HepG2 (cell line): Measurements from ENCODE around the gene RAC2. TPM values are rescaled to one million over a fixed set of nuclear protein-coding genes. Genes with fewer than 3 reads are reported as not detected.

Source experiments
- ASH2L ChIP-seq: fragments of 300-600, 200-600 bp; sonication (generic); IDR thresholded peaks from 2 replicates; pipeline ENCODE4 v1.7.0; 2017; ENCODE audit warnings: low read depth, mild to moderate bottlenecking, moderate library complexity, mixed read lengths, low read length; ENCODE audit not compliant: insufficient read length
- ESRRA ChIP-seq: sonication (generic); formaldehyde crosslinking; IDR thresholded peaks from 2 replicates; pipeline ENCODE4 v1.5.1; 2020; ENCODE audit warnings: mild to moderate bottlenecking, low read depth, missing genetic modification reagents
- KAT2B ChIP-seq: fragments of 150-350 bp; IDR thresholded peaks from 2 replicates; pipeline ENCODE4 v1.6.1; 2014; ENCODE audit warnings: low read depth, low read length, borderline replicate concordance
- LCORL ChIP-seq, 2 experiments: fragments of 450-650 bp in 1 of 2; sonication (generic) in 1 of 2; formaldehyde crosslinking in 1 of 2; IDR thresholded peaks; 2 replicates each; pipeline versions ENCODE4 v1.5.0 to v1.6.1; 2017 to 2020; ENCODE audit warnings: antibody characterized with exemption in 1 of 2, missing genetic modification reagents in 1 of 2
- MTA1 ChIP-seq: sonication (generic); formaldehyde crosslinking; IDR thresholded peaks from 2 replicates; pipeline ENCODE4 v1.4.0; 2020; ENCODE audit warnings: missing genetic modification reagents, mild to moderate bottlenecking, borderline replicate concordance
- RARA ChIP-seq: IDR thresholded peaks from 2 replicates; pipeline ENCODE4 v1.6.1; 2016; ENCODE audit warnings: missing genetic modification reagents, missing compliant biosample characterization
- SKI ChIP-seq: fragments of 450-650 bp; IDR thresholded peaks from one replicate; pipeline ENCODE4 v1.6.1; 2018; ENCODE audit warnings: mild to moderate bottlenecking; ENCODE audit not compliant: partially characterized antibody
- ZNF121 ChIP-seq: sonication (generic); formaldehyde crosslinking; IDR thresholded peaks from 2 replicates; pipeline ENCODE4 v1.5.0; 2020; ENCODE audit warnings: mild to moderate bottlenecking, missing genetic modification reagents
- ZNF225 ChIP-seq: sonication (generic); formaldehyde crosslinking; IDR thresholded peaks from 2 replicates; pipeline ENCODE4 v1.4.0; 2020; ENCODE audit warnings: mild to moderate bottlenecking, missing genetic modification reagents
- ZNF33A ChIP-seq: sonication (generic); formaldehyde crosslinking; IDR thresholded peaks from 2 replicates; pipeline ENCODE4 v1.5.1; 2020; ENCODE audit warnings: missing genetic modification reagents, mild to moderate bottlenecking, moderate library complexity, borderline replicate concordance
- polyA plus RNA-seq, 8 experiments: library from polyadenylated mRNA; depleted of rRNA in 3 of 8; stranded (reverse) in 7 of 8; unstranded in 1 of 8; fragments of >200 nt; fragmentation: Illumina TruSeq in 4 of 8; extraction: Trizol in 4 of 8; gene quantifications; 2 replicates each; pipeline versions ENCODE4 v1.2.1 to v1.2.3, GENCODE V29; 2011 to 2016; ENCODE audit warnings: low read depth in 4 of 8, missing spikeins in 1 of 8, mixed read lengths in 1 of 8; ENCODE audit not compliant: insufficient read depth in 1 of 8
- total RNA-seq, 5 experiments: library from RNA; depleted of rRNA; stranded (reverse); fragments of >200 nt; fragmentation: Illumina TruSeq; extraction: Trizol; gene quantifications; 2 replicates each; pipeline ENCODE4 v1.2.3, GENCODE V29; 2016; ENCODE audit warnings: low read depth in 1 of 5
- TF ChIP-seq, protein P1 (sequence below), 2 experiments: fragments of 450-650 bp in 1 of 2; sonication (generic) in 1 of 2; formaldehyde crosslinking in 1 of 2; IDR thresholded peaks; 2 replicates each; pipeline versions ENCODE4 v1.6.1 to v1.8.0; 2016 to 2022; ENCODE audit warnings: antibody characterized with exemption in 1 of 2, mild to moderate bottlenecking in 1 of 2, missing genetic modification reagents in 1 of 2
- TF ChIP-seq, protein P2 (sequence below): sonication (generic); formaldehyde crosslinking; IDR thresholded peaks from 2 replicates; pipeline ENCODE4 v1.8.1; 2022; ENCODE audit warnings: mild to moderate bottlenecking, missing genetic modification reagents
- TF ChIP-seq, protein P3 (sequence below): sonication (generic); formaldehyde crosslinking; IDR thresholded peaks from 2 replicates; pipeline ENCODE4 v1.4.0; 2020; ENCODE audit warnings: mild to moderate bottlenecking, missing genetic modification reagents, borderline replicate concordance

RAC2 gene
- total and polyA plus RNA-seq, 2 of the 13 experiments (the other 11 are each of a cell fraction or from before 2014, with no cell fraction given), result 0.73 TPM; not detected in 1

DNA sequence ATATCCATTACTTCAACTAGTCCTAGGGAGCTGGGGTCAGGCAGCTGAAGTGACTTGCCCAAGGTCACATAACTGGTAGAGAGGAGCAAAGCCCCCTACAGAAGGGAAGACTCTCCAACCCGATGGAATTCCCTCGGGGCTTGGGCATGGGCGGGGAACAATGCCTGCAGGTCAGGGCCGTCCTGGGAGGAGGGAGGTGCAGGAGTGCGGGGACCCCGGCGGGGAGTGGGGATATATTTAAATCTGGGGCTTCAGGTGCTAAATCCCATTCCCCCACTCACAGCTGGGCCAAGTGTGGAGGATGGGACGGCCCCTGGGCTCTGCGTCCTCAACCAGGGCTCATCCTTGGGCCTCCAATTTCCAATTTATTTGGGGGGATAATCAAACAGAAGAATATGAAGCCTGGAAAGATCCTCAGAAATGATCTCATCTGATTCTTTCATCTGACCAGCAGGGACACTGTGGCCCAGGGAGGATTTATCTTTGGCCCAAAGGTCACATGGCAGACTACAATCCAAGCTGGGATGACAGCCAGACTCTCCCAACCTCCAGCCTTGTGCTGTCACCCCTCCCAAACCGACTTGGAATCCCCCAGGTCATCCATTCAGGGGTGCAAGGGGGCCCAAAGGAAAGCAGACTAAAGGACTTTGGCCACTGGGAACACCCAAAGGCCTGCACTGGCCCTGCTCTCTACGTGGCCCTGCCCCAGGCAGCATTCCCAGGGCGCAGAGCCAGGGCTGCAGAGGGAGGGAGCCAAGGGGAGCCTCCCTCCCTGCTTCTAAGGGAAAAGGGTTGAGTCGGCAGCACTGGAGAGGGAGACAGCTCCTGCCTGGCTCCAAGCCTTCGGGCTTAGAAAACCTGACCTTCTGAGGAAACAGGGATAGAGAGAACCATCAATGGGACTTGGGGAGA lies 47.3 kb downstream of the RAC2 start (continued):
- TF ChIP-seq SKI, result peak; percentile 50
- peak; percentile 97 for TF ChIP-seq MTA1 (CRISPR knock-in tag)
- TF ChIP-seq ASH2L, result peak; percentile 15
- TF ChIP-seq, protein P1, sequence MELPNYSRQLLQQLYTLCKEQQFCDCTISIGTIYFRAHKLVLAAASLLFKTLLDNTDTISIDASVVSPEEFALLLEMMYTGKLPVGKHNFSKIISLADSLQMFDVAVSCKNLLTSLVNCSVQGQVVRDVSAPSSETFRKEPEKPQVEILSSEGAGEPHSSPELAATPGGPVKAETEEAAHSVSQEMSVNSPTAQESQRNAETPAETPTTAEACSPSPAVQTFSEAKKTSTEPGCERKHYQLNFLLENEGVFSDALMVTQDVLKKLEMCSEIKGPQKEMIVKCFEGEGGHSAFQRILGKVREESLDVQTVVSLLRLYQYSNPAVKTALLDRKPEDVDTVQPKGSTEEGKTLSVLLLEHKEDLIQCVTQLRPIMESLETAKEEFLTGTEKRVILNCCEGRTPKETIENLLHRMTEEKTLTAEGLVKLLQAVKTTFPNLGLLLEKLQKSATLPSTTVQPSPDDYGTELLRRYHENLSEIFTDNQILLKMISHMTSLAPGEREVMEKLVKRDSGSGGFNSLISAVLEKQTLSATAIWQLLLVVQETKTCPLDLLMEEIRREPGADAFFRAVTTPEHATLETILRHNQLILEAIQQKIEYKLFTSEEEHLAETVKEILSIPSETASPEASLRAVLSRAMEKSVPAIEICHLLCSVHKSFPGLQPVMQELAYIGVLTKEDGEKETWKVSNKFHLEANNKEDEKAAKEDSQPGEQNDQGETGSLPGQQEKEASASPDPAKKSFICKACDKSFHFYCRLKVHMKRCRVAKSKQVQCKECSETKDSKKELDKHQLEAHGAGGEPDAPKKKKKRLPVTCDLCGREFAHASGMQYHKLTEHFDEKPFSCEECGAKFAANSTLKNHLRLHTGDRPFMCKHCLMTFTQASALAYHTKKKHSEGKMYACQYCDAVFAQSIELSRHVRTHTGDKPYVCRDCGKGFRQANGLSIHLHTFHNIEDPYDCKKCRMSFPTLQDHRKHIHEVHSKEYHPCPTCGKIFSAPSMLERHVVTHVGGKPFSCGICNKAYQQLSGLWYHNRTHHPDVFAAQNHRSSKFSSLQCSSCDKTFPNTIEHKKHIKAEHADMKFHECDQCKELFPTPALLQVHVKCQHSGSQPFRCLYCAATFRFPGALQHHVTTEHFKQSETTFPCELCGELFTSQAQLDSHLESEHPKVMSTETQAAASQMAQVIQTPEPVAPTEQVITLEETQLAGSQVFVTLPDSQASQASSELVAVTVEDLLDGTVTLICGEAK (IDR thresholded peaks at IDR 0.05), result no peak
- TF ChIP-seq, protein P1 (CRISPR knock-in tag; IDR thresholded peaks at IDR 0.05), result no peak
- no peak for TF ChIP-seq LCORL (IDR thresholded peaks at IDR 0.05)
- peak; percentile 100 for TF ChIP-seq LCORL (CRISPR knock-in tag; IDR thresholded peaks at IDR 0.05)
- TF ChIP-seq, protein P2, sequence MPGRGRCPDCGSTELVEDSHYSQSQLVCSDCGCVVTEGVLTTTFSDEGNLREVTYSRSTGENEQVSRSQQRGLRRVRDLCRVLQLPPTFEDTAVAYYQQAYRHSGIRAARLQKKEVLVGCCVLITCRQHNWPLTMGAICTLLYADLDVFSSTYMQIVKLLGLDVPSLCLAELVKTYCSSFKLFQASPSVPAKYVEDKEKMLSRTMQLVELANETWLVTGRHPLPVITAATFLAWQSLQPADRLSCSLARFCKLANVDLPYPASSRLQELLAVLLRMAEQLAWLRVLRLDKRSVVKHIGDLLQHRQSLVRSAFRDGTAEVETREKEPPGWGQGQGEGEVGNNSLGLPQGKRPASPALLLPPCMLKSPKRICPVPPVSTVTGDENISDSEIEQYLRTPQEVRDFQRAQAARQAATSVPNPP, result no peak
- TF ChIP-seq RARA (CRISPR knock-in tag), result peak; percentile 50; the same call in 1 of the 2 replicates
- TF ChIP-seq ZNF121 (CRISPR knock-in tag), result no peak
- TF ChIP-seq KAT2B, result no peak
- peak; percentile 77; the same call in 1 of the 2 replicates for TF ChIP-seq ESRRA (CRISPR knock-in tag)
- no peak for TF ChIP-seq ZNF33A (CRISPR knock-in tag)
- TF ChIP-seq, protein P3, sequence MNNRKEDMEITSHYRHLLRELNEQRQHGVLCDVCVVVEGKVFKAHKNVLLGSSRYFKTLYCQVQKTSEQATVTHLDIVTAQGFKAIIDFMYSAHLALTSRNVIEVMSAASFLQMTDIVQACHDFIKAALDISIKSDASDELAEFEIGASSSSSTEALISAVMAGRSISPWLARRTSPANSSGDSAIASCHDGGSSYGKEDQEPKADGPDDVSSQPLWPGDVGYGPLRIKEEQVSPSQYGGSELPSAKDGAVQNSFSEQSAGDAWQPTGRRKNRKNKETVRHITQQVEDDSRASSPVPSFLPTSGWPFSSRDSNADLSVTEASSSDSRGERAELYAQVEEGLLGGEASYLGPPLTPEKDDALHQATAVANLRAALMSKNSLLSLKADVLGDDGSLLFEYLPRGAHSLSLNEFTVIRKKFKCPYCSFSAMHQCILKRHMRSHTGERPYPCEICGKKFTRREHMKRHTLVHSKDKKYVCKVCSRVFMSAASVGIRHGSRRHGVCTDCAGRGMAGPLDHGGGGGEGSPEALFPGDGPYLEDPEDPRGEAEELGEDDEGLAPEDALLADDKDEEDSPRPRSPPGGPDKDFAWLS, result peak; percentile 98; the same call in 1 of the 2 replicates
- TF ChIP-seq ZNF225 (CRISPR knock-in tag), result no peak
